Measurements from ENCODE around the gene MDM2. TPM values are rescaled to one million over a fixed set of nuclear protein-coding genes. Genes with fewer than 3 reads are reported as not detected.
A peak's percentile ranks its signal among the peaks of the same experiment; 100 is the strongest.

The MDM2 gene
- total and polyA plus RNA-seq, 2 of the 13 experiments (the other 11 are each of a cell fraction or from before 2014, with no cell fraction given), result 29.3 to 314 TPM

GRCh38 chr12:68807576-68808387 lies at the start of gene MDM2 (continued):
- TF ChIP-seq NPAS2 (CRISPR knock-in tag; IDR thresholded peaks at IDR 0.05; ENCODE audit: borderline replicate concordance), result no peak
- TF ChIP-seq ZNF646 (CRISPR knock-in tag; IDR thresholded peaks at IDR 0.05), result no peak
- 0 out of 2 replicates have a peak, but pooled peaks have one; percentile 27 for TF ChIP-seq MEIS1 (CRISPR knock-in tag; IDR thresholded peaks at IDR 0.05; ENCODE audit: borderline replicate concordance)
- TF ChIP-seq TEAD3 (CRISPR knock-in tag; optimal IDR thresholded peaks at IDR 0.05; ENCODE audit: borderline replicate concordance), result peak; percentile 45
- peak; percentile 90 for TF ChIP-seq KDM2A (CRISPR knock-in tag; IDR thresholded peaks at IDR 0.05; ENCODE audit: borderline replicate concordance, low read depth)
- TF ChIP-seq BCL6 (CRISPR knock-in tag; IDR thresholded peaks at IDR 0.05), result peak; percentile 46; the same call in 1 of the 2 replicates
- TF ChIP-seq MAX (IDR thresholded peaks at IDR 0.05), result peak; percentile 43
- TF ChIP-seq MAZ (IDR thresholded peaks at IDR 0.05; ENCODE audit: borderline replicate concordance, low read depth, low read length), result peak; percentile 81
- peak; percentile 95 for TF ChIP-seq MAZ (CRISPR knock-in tag; IDR thresholded peaks at IDR 0.05; ENCODE audit: low read depth)
- peak; percentile 89 for TF ChIP-seq ZNF746 (CRISPR knock-in tag; IDR thresholded peaks at IDR 0.05)
- TF ChIP-seq ZNF414 (CRISPR knock-in tag; IDR thresholded peaks at IDR 0.05), result peak; percentile 30
- no peak for TF ChIP-seq E2F2 (CRISPR knock-in tag; IDR thresholded peaks at IDR 0.05; ENCODE audit: borderline replicate concordance)
- TF ChIP-seq NFAT5 (CRISPR knock-in tag; IDR thresholded peaks at IDR 0.05), result peak; percentile 25; the same call in 1 of the 2 replicates
- peak; percentile 83; the same call in 1 of the 2 replicates for TF ChIP-seq CCDC6 (CRISPR knock-in tag; IDR thresholded peaks at IDR 0.05)

All from HepG2 (cell line).